HG03103 (cell line): ENCODE results near the gene UCMA.

Experiments used
- ATAC-seq: cut with Tn5 transposase; IDR thresholded peaks from one replicate; pipeline ENCODE4 v1.9.1; 2021; ENCODE audit warnings: low read depth; ENCODE audit not compliant: unreplicated experiment

The UCMA gene

DNA sequence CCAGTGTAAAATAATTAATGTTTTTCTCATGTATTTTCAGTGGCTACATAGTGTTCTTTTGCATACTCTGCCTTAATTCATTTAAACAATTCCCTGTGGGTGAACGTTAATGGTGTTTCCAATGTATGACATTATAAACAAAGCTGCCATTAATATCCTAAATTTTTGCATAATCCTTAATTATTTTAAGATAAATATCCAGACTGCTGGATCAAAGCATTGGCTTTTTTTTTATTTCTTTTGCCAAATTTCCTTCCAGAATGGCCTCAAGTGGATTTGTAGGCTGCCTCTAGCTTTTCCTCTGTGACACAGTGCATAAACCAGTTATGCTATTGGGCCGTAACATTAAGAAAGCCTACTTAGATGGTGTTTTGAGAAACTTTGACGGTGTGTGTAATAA, 43.4 kb downstream of the UCMA start:
- no peak for ATAC-seq

DNA sequence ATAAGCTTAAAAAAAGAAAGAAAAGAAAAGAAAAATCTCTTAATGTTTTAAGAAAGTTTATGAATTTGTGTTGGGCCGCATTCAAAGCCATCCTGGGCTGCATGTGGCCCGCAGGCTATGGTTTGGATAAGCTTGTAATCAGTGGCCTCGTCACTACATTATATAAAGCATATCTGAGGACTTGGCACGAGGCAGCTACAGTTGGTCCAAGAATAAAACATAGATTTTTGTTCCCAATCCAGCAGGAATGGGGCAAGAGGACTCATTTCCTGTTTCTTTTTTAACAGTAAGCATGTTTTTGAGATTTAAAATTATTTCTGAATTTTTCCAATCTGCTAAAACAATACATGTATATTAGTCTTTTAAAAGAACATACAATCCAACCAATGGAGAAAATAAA, 44.2 kb downstream of the UCMA start:
- ATAC-seq, result no peak

DNA sequence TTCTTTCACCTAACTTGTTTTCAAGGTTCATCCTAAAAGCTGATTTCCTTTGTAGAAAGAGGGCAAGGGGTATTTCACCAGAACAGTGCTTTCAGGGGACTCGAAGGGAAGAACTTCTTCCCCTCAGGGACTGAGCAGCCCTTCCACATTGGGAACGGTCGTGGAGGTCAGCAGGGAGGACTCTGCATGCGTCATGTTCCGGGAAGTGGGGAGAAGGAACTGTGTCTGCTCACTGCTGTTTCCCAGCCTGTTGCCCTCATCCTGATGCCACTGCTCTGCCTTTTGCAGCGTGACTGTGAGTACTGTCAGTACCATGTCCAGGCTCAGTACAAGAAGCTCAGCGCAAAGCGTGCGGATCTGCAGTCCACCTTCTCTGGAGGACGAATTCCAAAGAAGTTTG, 45.6 kb downstream of the UCMA start:
- no peak for ATAC-seq

DNA sequence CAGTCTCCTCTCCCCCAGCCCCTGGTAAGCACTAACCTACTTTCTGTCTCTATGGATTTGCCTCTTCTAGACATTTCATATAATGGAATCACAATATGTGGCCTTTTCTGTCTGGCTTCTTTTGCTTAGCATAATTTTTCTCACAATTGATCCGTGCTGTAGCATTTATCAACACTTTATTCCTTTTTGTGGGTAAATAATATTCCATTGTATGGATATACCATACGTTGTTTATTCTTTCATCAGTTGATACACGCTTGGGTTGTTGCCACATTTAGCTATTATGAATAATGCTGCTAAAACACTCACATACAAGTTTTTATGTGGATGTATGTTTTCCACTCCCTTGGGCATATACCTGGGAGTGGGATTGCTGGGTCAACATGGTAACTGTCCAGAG, 47.0 kb downstream of the UCMA start:
- no peak for ATAC-seq

DNA sequence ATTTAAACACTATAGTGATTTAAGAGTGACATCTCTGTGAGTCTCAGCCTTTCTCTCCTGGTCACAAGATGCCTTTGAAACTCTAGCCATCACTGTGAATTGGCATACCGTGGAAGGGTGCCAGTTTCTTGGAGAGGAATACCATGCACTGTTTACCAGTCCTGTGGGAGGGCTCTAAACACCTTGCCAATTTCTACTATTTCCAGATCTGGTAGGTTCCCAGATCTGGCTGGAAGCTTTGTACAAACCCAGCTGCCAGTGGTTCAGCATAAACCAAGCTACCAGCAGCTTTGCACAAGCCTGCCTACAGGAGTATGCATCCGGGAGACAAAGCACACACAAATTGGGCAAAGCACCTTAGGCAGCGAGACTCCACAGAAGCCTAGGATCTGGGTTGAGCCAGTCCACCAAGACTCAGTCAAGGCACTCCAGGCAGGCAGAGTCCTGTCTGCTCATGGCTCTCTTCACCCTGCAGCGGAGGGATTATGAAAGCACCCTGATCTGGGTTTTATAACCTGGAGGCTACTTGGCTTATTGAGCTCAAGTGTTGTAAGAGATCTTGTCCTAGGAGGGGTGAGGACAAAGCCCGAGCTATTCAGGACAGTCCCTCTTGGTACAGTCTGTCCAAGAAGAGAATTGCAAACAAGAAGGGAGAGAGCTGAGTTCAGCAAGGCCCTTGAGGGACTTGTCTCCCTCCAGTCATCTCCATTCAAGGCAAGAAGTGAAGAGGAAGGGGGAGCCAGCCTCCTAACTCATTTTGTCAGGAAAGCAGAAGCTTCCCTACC, 49.3 kb downstream of the UCMA start:
- no peak for ATAC-seq

DNA sequence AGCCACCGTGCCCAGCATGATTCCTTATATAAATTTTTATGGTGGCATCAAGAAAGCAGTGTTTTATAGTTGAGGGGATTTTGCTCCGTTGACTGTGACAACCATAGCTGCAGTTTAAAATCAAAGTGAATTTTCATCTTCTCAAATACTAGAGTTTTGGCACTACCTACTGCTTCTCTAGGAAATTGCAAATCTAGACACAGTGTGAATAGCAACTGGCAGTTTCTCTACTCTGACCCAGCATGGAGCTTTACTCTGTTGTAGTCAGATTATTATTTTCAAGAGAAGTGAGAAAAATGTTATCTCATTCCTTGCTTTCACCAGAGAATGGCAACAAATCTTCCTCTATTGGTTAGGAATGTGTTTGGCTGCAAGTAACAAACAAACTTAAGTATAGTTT, 49.9 kb downstream of the UCMA start:
- no peak for ATAC-seq

DNA sequence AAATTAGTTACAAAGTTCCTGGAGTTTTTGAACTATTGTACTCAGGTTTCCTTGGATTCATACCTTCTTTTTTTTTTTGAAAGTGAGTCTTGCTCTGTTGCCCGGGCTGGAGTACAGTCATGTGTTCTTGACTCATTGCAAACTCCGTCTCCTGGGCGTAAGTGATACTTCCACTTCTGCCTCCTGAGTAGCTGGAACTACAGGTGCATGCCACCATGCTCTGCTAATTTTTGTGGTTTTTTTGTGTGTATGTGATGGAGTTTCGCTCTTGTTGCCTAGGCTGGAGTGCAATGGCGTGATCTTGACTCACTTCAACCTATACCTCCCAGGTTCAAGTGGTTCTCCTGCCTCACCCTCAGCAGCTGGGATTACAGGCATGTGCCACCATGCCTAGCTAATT, 50.5 kb downstream of the UCMA start:
- no peak for ATAC-seq

DNA sequence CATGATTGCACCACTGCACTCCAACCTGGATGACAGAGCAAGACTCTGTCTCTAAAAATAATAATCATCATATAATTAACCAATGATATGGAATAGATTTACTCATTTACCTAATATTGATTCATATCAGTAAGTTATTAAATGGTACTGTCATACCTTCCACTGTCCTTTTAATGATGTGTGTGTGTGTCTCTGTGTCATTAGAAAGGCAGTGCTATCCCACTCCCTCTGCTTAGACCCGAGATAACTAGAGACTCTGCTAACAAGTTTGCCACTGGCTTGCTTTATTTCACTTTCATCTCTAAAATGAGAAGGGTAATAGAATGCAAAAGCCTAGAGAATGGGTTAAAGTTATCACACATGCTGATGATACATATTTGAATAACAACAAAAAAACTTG, 51.8 kb downstream of the UCMA start:
- no peak for ATAC-seq

DNA sequence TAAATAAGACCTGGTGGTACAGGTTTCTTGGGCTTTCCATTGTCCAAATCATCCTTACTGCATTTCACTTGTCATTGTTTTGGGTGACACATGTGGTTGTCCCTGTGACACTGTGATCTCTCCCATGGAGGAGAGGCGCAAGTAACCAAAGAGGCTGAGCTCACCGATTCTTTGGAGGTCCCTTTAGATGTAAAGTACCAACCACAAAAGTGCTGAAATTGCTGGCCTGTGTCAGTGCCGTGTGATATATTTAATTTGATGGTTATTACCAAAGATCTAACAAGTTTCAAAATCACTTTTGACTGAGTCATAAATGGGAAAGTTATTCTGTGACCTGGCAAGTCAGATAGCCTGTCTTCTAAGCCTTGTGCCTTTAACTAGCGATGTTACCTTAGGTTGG, 53.4 kb downstream of the UCMA start:
- ATAC-seq, result no peak

DNA sequence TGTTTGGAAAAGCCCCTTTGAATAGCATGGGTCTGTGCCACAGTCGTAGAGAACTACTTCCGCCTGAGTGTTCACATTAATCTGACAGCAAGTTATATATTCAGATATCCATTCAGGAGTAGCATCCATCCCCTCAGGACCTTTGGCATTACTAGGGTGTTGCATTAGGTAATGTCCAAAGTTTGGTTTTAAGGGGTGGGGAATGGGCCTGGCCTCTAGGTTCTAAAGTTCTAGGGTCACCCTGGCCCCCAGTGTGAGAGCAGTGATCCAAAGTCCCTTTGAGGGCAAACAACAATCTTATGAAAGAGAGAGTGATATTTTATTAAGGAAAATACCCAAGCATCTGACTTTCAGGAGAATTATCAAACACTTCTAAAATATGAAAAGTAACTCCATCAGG, 60.6 kb downstream of the UCMA start:
- ATAC-seq, result no peak
